GM18909 (cell line): ENCODE results near the gene SDC4.

Experiments
- ATAC-seq: cut with Tn5 transposase; IDR thresholded peaks from one replicate; pipeline ENCODE4 v1.9.1; 2021; ENCODE audit warnings: mild to moderate bottlenecking; ENCODE audit not compliant: unreplicated experiment, poor library complexity

SDC4 gene

DNA sequence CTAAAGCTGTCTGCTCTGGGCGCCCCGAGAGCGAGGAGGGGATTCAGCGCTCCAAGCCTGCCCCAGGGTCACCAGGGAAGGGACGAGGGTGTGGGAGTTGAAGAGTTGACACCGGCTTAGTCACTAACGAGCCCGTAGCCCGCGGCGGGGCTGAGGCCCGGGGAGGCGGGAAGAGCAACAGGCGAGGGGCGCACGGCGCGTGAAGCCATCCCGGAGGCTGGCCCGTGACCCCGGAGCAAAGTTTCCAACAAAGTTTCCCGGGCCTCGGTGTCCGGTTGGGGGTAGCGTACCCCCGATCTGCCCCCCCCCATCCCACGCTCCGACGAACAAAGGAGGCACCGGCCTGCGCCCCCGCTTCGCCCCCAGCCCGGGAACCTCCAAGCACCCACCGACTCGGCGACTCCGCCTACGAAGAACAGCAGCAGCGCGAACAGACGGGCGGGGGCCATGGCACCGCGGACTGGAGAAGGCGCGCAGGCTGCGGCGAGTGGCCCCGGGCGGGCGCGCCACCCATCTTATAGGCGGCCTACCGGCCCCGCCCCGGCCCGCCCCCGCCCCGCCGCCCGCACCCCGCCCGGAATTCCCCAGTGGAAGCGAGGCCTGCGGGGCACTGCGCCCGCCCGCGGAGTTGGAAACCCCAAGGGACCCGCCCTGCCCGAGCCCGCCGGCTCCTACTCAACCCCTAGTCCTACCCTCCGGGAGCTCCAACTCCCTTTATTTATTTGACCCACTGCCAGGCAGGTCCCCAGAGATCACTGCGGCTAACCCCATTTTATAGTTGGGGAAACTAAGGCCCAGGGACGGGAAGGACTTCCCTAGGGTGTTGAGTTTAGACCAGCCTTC, at the start of gene SDC4:
Gene SDC4, minus strand, starts transcription at position 489 of the 843 bp plus-strand sequence. Its CDS starts 40 bp downstream, at position 449.
- no peak for ATAC-seq

DNA sequence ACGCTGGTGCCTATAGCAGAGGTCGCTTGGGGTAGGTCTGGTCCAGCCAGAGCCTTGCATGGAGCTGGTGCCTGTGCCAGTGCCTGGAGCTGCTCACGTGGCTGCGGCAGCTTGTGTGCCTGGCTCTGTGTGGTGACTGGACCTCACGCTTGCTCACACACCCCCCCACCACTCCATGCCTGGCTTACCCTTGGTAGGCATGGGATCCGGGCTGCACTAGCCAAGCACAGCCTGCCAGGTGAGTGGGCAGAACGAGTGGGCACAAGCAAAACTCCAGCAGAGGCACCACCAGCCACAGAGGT, 46.8 kb upstream of the SDC4 start:
- no peak for ATAC-seq

- no peak for ATAC-seq
Observed at GRCh38 chr20:45394221-45395113, 46.2 kb upstream of the SDC4 start.

DNA sequence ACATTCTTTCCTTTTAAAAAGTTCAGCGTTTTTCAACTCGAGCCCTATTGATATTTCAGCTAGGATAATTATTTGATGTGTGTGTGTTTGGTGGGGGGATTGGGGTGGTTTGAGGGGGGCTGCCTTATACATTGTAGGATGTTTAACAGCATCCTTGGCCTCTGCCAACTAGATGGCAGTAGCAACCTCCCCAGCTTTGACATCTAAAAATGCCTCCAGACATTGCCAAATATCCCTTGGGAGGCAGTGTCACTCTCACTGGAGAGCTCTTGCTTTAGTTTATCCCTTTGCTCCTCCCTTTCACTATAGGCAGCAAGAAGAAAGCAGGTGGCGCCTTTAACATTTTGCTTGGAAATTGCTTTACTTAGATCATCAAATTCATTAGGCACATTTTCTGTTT, 44.5 kb upstream of the SDC4 start:
- no peak for ATAC-seq

- no peak for ATAC-seq
Observed at GRCh38 chr20:45391559-45391958, 43.3 kb upstream of the SDC4 start.

- no peak for ATAC-seq
Observed at GRCh38 chr20:45390931-45391330, 42.7 kb upstream of the SDC4 start.

- no peak for ATAC-seq
Observed at GRCh38 chr20:45387274-45387673, 39.0 kb upstream of the SDC4 start.

GRCh38 chr20:45378191-45378590, 30.0 kb upstream of the SDC4 start, which contains the start of gene TP53TG5:
Gene TP53TG5, minus strand, starts transcription at chr20:45378325. Its CDS starts 89 bp downstream, at chr20:45378236.
- no peak for ATAC-seq

- no peak for ATAC-seq
Observed at GRCh38 chr20:45377269-45377668, 29.0 kb upstream of the SDC4 start.

GRCh38 chr20:45374966-45375365, 26.7 kb upstream of the SDC4 start:
- ATAC-seq = no peak

DNA sequence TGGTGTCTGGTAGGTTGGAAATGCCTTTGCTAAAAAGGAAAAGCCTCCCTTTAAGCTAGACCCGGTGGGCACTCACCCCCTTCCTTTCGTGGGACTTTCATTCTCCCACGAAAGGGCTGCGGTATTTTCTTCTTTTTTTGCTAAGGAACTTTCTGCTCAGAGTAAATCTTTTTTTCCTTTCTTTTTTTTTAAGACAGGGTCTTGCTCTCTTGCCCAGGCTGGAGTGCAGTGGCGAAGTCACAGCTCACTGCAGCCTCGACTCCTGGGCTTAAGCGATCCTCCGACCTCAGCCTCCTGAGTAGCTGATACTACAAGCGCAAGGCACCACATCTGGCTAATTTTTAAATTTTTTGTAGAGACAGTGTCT, 25.9 kb upstream of the SDC4 start:
- ATAC-seq = no peak

DNA sequence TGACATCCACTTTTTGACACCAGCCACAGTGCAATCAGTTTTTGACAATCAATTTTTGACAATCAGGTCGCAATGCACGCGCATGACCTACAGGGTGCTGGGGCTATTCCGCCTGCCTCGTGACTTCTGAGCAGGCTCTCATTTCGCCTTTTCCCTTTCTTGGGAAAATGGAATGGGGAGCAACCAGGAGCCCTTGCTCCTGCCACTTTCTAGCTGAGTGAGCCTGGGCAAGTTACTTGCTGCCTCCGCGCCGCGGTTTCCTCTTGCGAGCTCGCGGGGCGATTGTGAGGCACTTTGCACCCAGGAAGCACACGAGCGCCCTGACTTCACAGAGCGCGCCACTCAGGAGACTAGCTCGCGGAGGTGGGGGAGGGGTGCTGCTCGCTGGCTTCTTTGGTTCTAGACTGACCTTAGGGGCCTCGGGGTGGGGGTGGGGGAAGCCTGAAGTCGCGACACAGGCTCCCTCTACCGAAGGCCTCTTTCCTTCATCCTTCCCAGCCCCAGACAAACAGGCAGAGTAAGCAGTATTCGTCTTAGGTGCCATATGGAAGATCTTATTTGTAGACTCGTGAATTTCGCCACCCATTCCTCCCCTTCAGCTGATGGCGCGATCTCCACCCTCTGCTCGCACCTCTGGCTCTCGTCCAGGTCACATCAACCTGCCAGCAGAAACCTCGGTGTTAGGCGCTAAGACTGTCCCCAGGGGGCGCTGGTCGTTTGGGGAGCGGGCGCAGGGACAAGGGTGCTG, 25.3 kb upstream of the SDC4 start:
- ATAC-seq = peak; percentile 55

GRCh38 chr20:45372646-45373352, 24.6 kb upstream of the SDC4 start:
- no peak for ATAC-seq

DNA sequence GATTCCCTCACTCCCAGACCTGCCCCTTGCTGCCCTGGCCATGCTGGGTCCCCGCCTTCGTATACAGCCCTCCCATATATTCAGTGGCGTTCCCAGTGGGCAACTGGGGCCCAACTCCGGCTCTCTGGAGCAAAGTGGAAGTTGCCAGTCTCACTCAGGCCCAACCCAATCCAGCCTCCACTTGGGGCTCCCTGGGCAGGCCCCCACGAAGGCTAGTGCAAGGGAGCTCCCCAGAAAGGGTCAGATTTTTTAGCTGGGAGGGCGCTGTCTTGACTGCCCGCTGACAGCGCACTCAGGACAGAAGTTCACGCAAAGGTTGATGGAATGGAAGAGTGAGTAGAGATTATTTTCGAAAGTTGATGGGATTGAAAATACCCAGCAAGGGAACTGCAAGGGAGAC, 24.0 kb upstream of the SDC4 start:
- ATAC-seq = no peak

- no peak for ATAC-seq
Observed at GRCh38 chr20:45370571-45371160, 22.4 kb upstream of the SDC4 start.

- ATAC-seq = peak; percentile 86
Observed at GRCh38 chr20:45368221-45368980, 20.2 kb upstream of the SDC4 start.

GRCh38 chr20:45367126-45367525, 18.9 kb upstream of the SDC4 start:
- no peak for ATAC-seq

GRCh38 chr20:45366631-45367030, 18.4 kb upstream of the SDC4 start:
- ATAC-seq = no peak

DNA sequence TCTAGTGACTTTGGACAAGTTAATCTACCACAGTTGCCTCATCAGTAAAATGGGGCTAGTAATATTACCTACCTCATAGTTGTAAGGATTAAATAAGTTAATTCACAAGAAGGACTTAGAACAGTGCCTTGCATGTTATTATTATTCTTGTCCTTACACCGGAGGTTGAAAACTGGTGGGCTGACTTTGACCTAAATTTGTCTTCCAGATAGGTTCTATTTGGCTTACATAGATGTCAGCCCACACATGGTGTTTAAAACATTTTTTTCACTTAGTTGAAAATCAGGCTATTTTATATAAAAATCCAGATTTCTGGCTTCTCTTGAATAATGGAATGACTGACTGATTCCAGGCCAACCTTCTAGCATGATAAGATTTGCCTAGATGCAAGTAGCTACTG, 18.0 kb upstream of the SDC4 start:
- ATAC-seq = no peak
